H9 (cell line): Measurements from ENCODE around the gene ANK3. TPM values are rescaled to one million over a fixed set of nuclear protein-coding genes. Genes with fewer than 3 reads are reported as not detected.

Source experiments
- DNase-seq: peaks from one replicate; pipeline ENCODE4 v3.0.0-alpha.2; 2017
- H2AFZ ChIP-seq: one replicate; pipeline ENCODE4 v1.6.1; 2013; ENCODE audit warnings: mild to moderate bottlenecking, low read length, control low read depth, moderate library complexity
- H2AK5ac ChIP-seq: 2 replicates; pipeline ENCODE4 v1.6.1; 2013; ENCODE audit warnings: low read length, control low read depth, mixed read lengths; ENCODE audit not compliant: insufficient read length
- H2BK120ac ChIP-seq: one replicate; pipeline ENCODE4 v1.6.1; 2013; ENCODE audit warnings: low read depth, mild to moderate bottlenecking, low read length, control low read depth, inconsistent platforms; ENCODE audit not compliant: poor library complexity, severe bottlenecking
- H2BK12ac ChIP-seq: 2 replicates; pipeline ENCODE4 v1.6.1; 2013; ENCODE audit warnings: low read length, control low read depth, mixed read lengths, low read depth; ENCODE audit not compliant: insufficient read length
- H2BK15ac ChIP-seq: 2 replicates; pipeline ENCODE4 v1.6.1; 2013; ENCODE audit warnings: low read depth, low read length, control low read depth
- H2BK20ac ChIP-seq: one replicate; pipeline ENCODE4 v1.6.1; 2013; ENCODE audit warnings: low read depth, mild to moderate bottlenecking, low read length, control low read depth, inconsistent platforms; ENCODE audit not compliant: poor library complexity, severe bottlenecking
- H2BK5ac ChIP-seq: 2 replicates; pipeline ENCODE4 v1.6.1; 2013; ENCODE audit warnings: low read length, control low read depth, mixed read lengths; ENCODE audit not compliant: insufficient read length
- H3K14ac ChIP-seq: 2 replicates; pipeline ENCODE4 v1.6.1; 2013; ENCODE audit warnings: low read length, control low read depth; ENCODE audit not compliant: insufficient read depth
- H3K18ac ChIP-seq: 2 replicates; pipeline ENCODE4 v1.6.1; 2013; ENCODE audit warnings: low read depth, mild to moderate bottlenecking, mixed read lengths, low read length, control low read depth; ENCODE audit not compliant: insufficient read length
- H3K23ac ChIP-seq: 2 replicates; pipeline ENCODE4 v1.6.1; 2013; ENCODE audit warnings: low read length, control low read depth, mixed read lengths, low read depth; ENCODE audit not compliant: insufficient read length
- H3K23me2 ChIP-seq: 2 replicates; pipeline ENCODE4 v1.6.1; 2013; ENCODE audit warnings: low read depth, mild to moderate bottlenecking, mixed read lengths, low read length, control low read depth; ENCODE audit not compliant: insufficient read length, poor library complexity, severe bottlenecking
- H3K27ac ChIP-seq: 2 replicates; pipeline ENCODE4 v1.5.1; 2013; ENCODE audit warnings: low read length, control low read depth, mixed read lengths, low read depth; ENCODE audit not compliant: insufficient read length
- H3K27me3 ChIP-seq: 2 replicates; pipeline ENCODE4 v1.6.1; 2013; ENCODE audit warnings: low read length, control low read depth, inconsistent platforms; ENCODE audit not compliant: insufficient read depth
- H3K4ac ChIP-seq: 2 replicates; pipeline ENCODE4 v1.6.1; 2013; ENCODE audit warnings: low read depth, mild to moderate bottlenecking, control low read depth, inconsistent platforms, low read length, moderate library complexity
- H3K4me1 ChIP-seq: 2 replicates; pipeline ENCODE4 v1.6.1; 2013; ENCODE audit warnings: low read length, control low read depth, inconsistent platforms; ENCODE audit not compliant: insufficient read depth
- H3K4me2 ChIP-seq: 2 replicates; pipeline ENCODE4 v1.6.1; 2013; ENCODE audit warnings: low read length, control low read depth, mixed read lengths; ENCODE audit not compliant: insufficient read length, insufficient read depth
- H3K56ac ChIP-seq: 2 replicates; pipeline ENCODE4 v1.6.1; 2013; ENCODE audit warnings: low read depth, mild to moderate bottlenecking, mixed read lengths, low read length, control low read depth; ENCODE audit not compliant: insufficient read length
- H3K79me1 ChIP-seq: 2 replicates; pipeline ENCODE4 v1.6.1; 2013; ENCODE audit warnings: low read depth, mild to moderate bottlenecking, moderate library complexity, low read length, control low read depth, inconsistent platforms; ENCODE audit not compliant: insufficient read depth, poor library complexity, severe bottlenecking
- H3K79me2 ChIP-seq: 2 replicates; pipeline ENCODE4 v1.6.1; 2013; ENCODE audit warnings: low read length, control low read depth, inconsistent platforms; ENCODE audit not compliant: insufficient read depth
- H3K9ac ChIP-seq: 2 replicates; pipeline ENCODE4 v1.6.1; 2013; ENCODE audit warnings: low read length, control low read depth, mixed read lengths; ENCODE audit not compliant: insufficient read length; ENCODE audit errors: extremely low read depth
- H3K9me3 ChIP-seq: one replicate; pipeline ENCODE4 v1.6.1; 2013; ENCODE audit warnings: low read depth, low read length, inconsistent platforms; ENCODE audit not compliant: control insufficient read depth
- H3T11ph ChIP-seq: one replicate; pipeline ENCODE4 v1.6.1; 2013; ENCODE audit warnings: mild to moderate bottlenecking, low read length, control low read depth, inconsistent platforms
- H4K20me1 ChIP-seq: one replicate; pipeline ENCODE4 v1.6.1; 2013; ENCODE audit not compliant: control insufficient read depth, insufficient read length, insufficient read depth
- H4K5ac ChIP-seq: 2 replicates; pipeline ENCODE4 v1.6.1; 2013; ENCODE audit warnings: low read depth, mild to moderate bottlenecking, mixed read lengths, low read length, control low read depth; ENCODE audit not compliant: insufficient read length
- H4K8ac ChIP-seq: replicated peaks from 2 replicates; pipeline ENCODE4 v1.6.1; 2013; ENCODE audit warnings: low read length, control low read depth, mixed read lengths, low read depth; ENCODE audit not compliant: insufficient read length
- H4K91ac ChIP-seq: 2 replicates; pipeline ENCODE4 v1.6.1; 2013; ENCODE audit warnings: low read depth, mild to moderate bottlenecking, moderate library complexity, mixed read lengths, low read length, control low read depth; ENCODE audit not compliant: insufficient read length
- H3K27ac Mint-ChIP-seq, 3 experiments: 2 replicates in 2 of 3; 3 replicates in 1 of 3; pipeline ENCODE4 v1.8.0; 2020 to 2021; ENCODE audit warnings: mixed read lengths in 3 of 3, mild to moderate bottlenecking in 1 of 3, moderate library complexity in 1 of 3
- H3K27me3 Mint-ChIP-seq: 2 replicates; pipeline ENCODE4 v1.8.0; 2021; ENCODE audit warnings: low read depth, mild to moderate bottlenecking, moderate library complexity, mixed read lengths
- H3K36me3 Mint-ChIP-seq, 3 experiments: 2 replicates in 2 of 3; 3 replicates in 1 of 3; pipeline ENCODE4 v1.8.0; 2020 to 2021; ENCODE audit warnings: low read depth in 3 of 3, mixed read lengths in 3 of 3; ENCODE audit not compliant: insufficient read depth in 1 of 3
- H3K4me1 Mint-ChIP-seq, 2 experiments: 2 replicates each; pipeline ENCODE4 v1.8.0; 2020; ENCODE audit warnings: mixed read lengths in 2 of 2
- H3K4me3 Mint-ChIP-seq, 2 experiments: 2 replicates in 1 of 2; 3 replicates in 1 of 2; pipeline ENCODE4 v1.8.0; 2020 to 2021; ENCODE audit warnings: mild to moderate bottlenecking in 2 of 2, mixed read lengths in 2 of 2, moderate library complexity in 1 of 2
- H3K9me3 Mint-ChIP-seq, 2 experiments: 2 replicates in 1 of 2; 3 replicates in 1 of 2; pipeline ENCODE4 v1.8.0; 2020; ENCODE audit warnings: mild to moderate bottlenecking in 2 of 2, mixed read lengths in 2 of 2, moderate library complexity in 1 of 2
- CTCF ChIP-seq: fragments of 200-600 bp; sonication (generic); conservative IDR thresholded peaks from 3 replicates; pipeline ENCODE4 v1.8.0; 2021; ENCODE audit warnings: antibody characterized with exemption, mild to moderate bottlenecking
- WGBS: extraction: QIAGEN DNeasy Blood & Tissue Kit; methylation state at CpG from one replicate; pipeline ENCODE4 v1.1.7; 2013; ENCODE audit warnings: missing lambda C conversion rate, low lambda C conversion rate, mixed read lengths; ENCODE audit not compliant: insufficient read length; ENCODE audit errors: extremely low coverage; 5-methylcytosine and 5-hydroxymethylcytosine counted together
- total RNA-seq: library from RNA; stranded (reverse); gene quantifications from 2 replicates; pipeline ENCODE4 v1.2.1, GENCODE V29; 2021

ANK3 gene
- total RNA-seq, 1 experiment from 2014 or later: 59.6 TPM

- no peak overlapping the region for H3K27ac Mint-ChIP-seq
- Histone ChIP-seq H3K14ac (no peak overlapping the region), H2AK5ac (no peak overlapping the region), H3K4ac (no peak overlapping the region), H4K20me1 (no peaks in the 10 kb centered on the region), H3T11ph (no peak overlapping the region), H3K9me3 (no peaks in the 10 kb centered on the region), H3K9ac (no peak overlapping the region), H3K18ac (no peak overlapping the region), H2AFZ (no peak overlapping the region), H3K4me2 (no peak overlapping the region), H3K27ac (no peak overlapping the region), H3K4me1 (no peaks in the 10 kb centered on the region), H3K79me2 (no peaks in the 10 kb centered on the region), H4K5ac (no peak overlapping the region), H4K91ac (no peak overlapping the region), H4K8ac (no peak overlapping the region), H2BK5ac (no peak overlapping the region), H3K79me1 (no peaks in the 10 kb centered on the region), H3K56ac (no peak overlapping the region), H2BK20ac (no peak overlapping the region), H3K27me3 (no peaks in the 10 kb centered on the region), H2BK12ac (no peak overlapping the region), H3K23me2 (no peaks in the 10 kb centered on the region), H2BK120ac (no peak overlapping the region), H3K23ac (no peak overlapping the region), H2BK15ac (no peak overlapping the region)
- no peaks in the 10 kb centered on the region for H3K9me3 Mint-ChIP-seq
- no CpG with 5 or more reads among the region's 2 CpGs for WGBS
- peaks cover 2 to 13% of the 10 kb centered on the region in 2 experiments; a peak in 2 of 4 replicates for H3K4me1 Mint-ChIP-seq
- H3K4me3 Mint-ChIP-seq: no peak overlapping the region
- no peaks in the 10 kb centered on the region for H3K36me3 Mint-ChIP-seq
- no peaks in the 10 kb centered on the region for H3K27me3 Mint-ChIP-seq
- no peak for DNase-seq
- no peak for TF ChIP-seq CTCF
Measured at GRCh38 chr10:60309891-60310290, 79.8 kb downstream of the ANK3 start.
